Bronchial epithelial cell (primary cell): Measurements from ENCODE around the gene NLRC3. TPM values are rescaled to one million over a fixed set of nuclear protein-coding genes. Genes with fewer than 3 reads are reported as not detected.

Experiments
- DNase-seq: peaks from one replicate; pipeline ENCODE4 v3.0.0-alpha.2; 2010; ENCODE audit warnings: low read depth
- FAIRE-seq: peaks from 2 replicates; lab custom pipeline; 2011; peaks lifted over from hg19 to GRCh38; lab: Jason Lieb, UNC
- H3K27me3 ChIP-seq: 2 replicates; pipeline ENCODE4 v1.5.1; 2011; ENCODE audit warnings: low read length; ENCODE audit not compliant: control insufficient read depth, insufficient read depth
- H3K36me3 ChIP-seq: 2 replicates; pipeline ENCODE4 v1.5.1; 2011; ENCODE audit warnings: low read length; ENCODE audit not compliant: control insufficient read depth, insufficient read depth
- H3K4me3 ChIP-seq: 2 replicates; pipeline ENCODE4 v1.5.1; 2011; ENCODE audit warnings: mild to moderate bottlenecking, low read depth, low read length, control low read depth
- CTCF ChIP-seq: IDR thresholded peaks from 2 replicates; pipeline ENCODE4 v1.5.1; 2011; ENCODE audit warnings: mild to moderate bottlenecking, moderate library complexity, low read length, control low read depth, inconsistent platforms; ENCODE audit not compliant: insufficient read depth, severe bottlenecking
- total RNA-seq: library from RNA; depleted of rRNA; stranded (reverse); fragments of >200 nt; gene quantifications from 2 replicates; pipeline ENCODE4 v1.2.1, GENCODE V29; 2014

NLRC3 gene
- total RNA-seq, 1 donor from 2014 or later = not detected

GRCh38 chr16:3595521-3596021 is 18.4 kb upstream of the NLRC3 start:
- Histone ChIP-seq H3K4me3 (no peak overlapping the region), H3K27me3 (no peaks in the 10 kb centered on the region), H3K36me3 (peaks cover 3% of the 10 kb centered on the region)
- TF ChIP-seq CTCF = no peak
- DNase-seq (no peak), FAIRE-seq (no peak)

GRCh38 chr16:3595110-3595486 is 17.9 kb upstream of the NLRC3 start:
- no peak for TF ChIP-seq CTCF
- FAIRE-seq = no peak
- Histone ChIP-seq H3K4me3 (no peak overlapping the region), H3K27me3 (no peaks in the 10 kb centered on the region), H3K36me3 (peaks cover 1% of the 10 kb centered on the region)
- no peak for DNase-seq

- DNase-seq (no peak), FAIRE-seq (no peak)
- H3K36me3 ChIP-seq = peaks cover 1% of the 10 kb centered on the region
- no peak overlapping the region for H3K4me3 ChIP-seq
- TF ChIP-seq CTCF = no peak
- no peaks in the 10 kb centered on the region for H3K27me3 ChIP-seq
Observed at GRCh38 chr16:3594316-3595109, 17.3 kb upstream of the NLRC3 start.

- no peak for FAIRE-seq
- H3K36me3 ChIP-seq = peaks cover 1% of the 10 kb centered on the region
- no peak for TF ChIP-seq CTCF
- no peaks in the 10 kb centered on the region for H3K27me3 ChIP-seq
- no peak overlapping the region for H3K4me3 ChIP-seq
- no peak for DNase-seq
Observed at GRCh38 chr16:3592559-3592958, 15.4 kb upstream of the NLRC3 start.

GRCh38 chr16:3591991-3592390 is 14.8 kb upstream of the NLRC3 start:
- DNase-seq = no peak
- FAIRE-seq = no peak
- no peak for TF ChIP-seq CTCF
- no peaks in the 10 kb centered on the region for H3K27me3 ChIP-seq
- H3K4me3 ChIP-seq = no peak overlapping the region
- H3K36me3 ChIP-seq = peaks cover 1% of the 10 kb centered on the region
